NCI-H2196 treated with DMSO at 0.1 percent for 48 hours (cell line): ENCODE data around the gene GPR12.
"Not testable (repeated sequence)": the region's sequence is repeated elsewhere in the genome, so short reads cannot be mapped to it uniquely, and the experiment has no call there.

Experiments used
- DNase-seq: peaks from one replicate; lab custom pipeline; 2025; ENCODE audit not compliant: unreplicated experiment; lab: John Stamatoyannopoulos, UW

GPR12 gene

GRCh38 chr13:26749285-26749684 lies 11.3 kb downstream of the GPR12 start:
- no peak for DNase-seq

GRCh38 chr13:26747706-26748105 lies 12.9 kb downstream of the GPR12 start:
- no peak for DNase-seq

GRCh38 chr13:26743971-26744370 lies 16.6 kb downstream of the GPR12 start:
- no peak for DNase-seq

GRCh38 chr13:26742691-26743358 lies 17.8 kb downstream of the GPR12 start:
- no peak for DNase-seq

GRCh38 chr13:26735677-26736076 lies 24.9 kb downstream of the GPR12 start:
- DNase-seq: no peak

- DNase-seq: no peak
Measured at GRCh38 chr13:26727633-26728032, 33.0 kb downstream of the GPR12 start.

GRCh38 chr13:26727122-26727521 lies 33.5 kb downstream of the GPR12 start:
- DNase-seq: no peak

GRCh38 chr13:26726684-26727083 lies 33.9 kb downstream of the GPR12 start:
- no peak for DNase-seq

- not testable (repeated sequence) for DNase-seq
Measured at GRCh38 chr13:26723620-26724019, 37.0 kb downstream of the GPR12 start.

GRCh38 chr13:26722321-26722720 lies 38.3 kb downstream of the GPR12 start:
- DNase-seq: no peak

GRCh38 chr13:26721251-26722121 lies 39.1 kb downstream of the GPR12 start:
- no peak for DNase-seq

GRCh38 chr13:26719356-26719945 lies 41.1 kb downstream of the GPR12 start:
- DNase-seq: peak; percentile 14

GRCh38 chr13:26718872-26719271 lies 41.7 kb downstream of the GPR12 start:
- no peak for DNase-seq

GRCh38 chr13:26718146-26718545 lies 42.4 kb downstream of the GPR12 start:
- DNase-seq: no peak

GRCh38 chr13:26716984-26717383 lies 43.6 kb downstream of the GPR12 start:
- no peak for DNase-seq

GRCh38 chr13:26713341-26713740 lies 47.2 kb downstream of the GPR12 start:
- no peak for DNase-seq

GRCh38 chr13:26711211-26711610 lies 49.4 kb downstream of the GPR12 start:
- DNase-seq: no peak

- no peak for DNase-seq
Measured at GRCh38 chr13:26710166-26710565, 50.4 kb downstream of the GPR12 start.

- DNase-seq: no peak
Measured at GRCh38 chr13:26709461-26709860, 51.1 kb downstream of the GPR12 start.

- no peak for DNase-seq
Measured at GRCh38 chr13:26708007-26708297, 52.6 kb downstream of the GPR12 start.

GRCh38 chr13:26707122-26708006 lies 53.2 kb downstream of the GPR12 start:
- peak; percentile 12 for DNase-seq
